Endodermal cell (in vitro differentiated cells): ENCODE results near the gene INSIG1. TPM values are rescaled to one million over a fixed set of nuclear protein-coding genes. Genes with fewer than 3 reads are reported as not detected.

Experiments
- DNase-seq: peaks from one replicate; pipeline ENCODE4 v3.0.0-alpha.2; 2017
- H3K27ac ChIP-seq: 2 replicates; pipeline ENCODE4 v1.5.1; 2013; ENCODE audit warnings: mild to moderate bottlenecking, low read depth, low read length, moderate library complexity
- H3K27me3 ChIP-seq: 2 replicates; pipeline ENCODE4 v1.6.1; 2013; ENCODE audit warnings: mild to moderate bottlenecking, low read length, moderate library complexity; ENCODE audit not compliant: insufficient read depth, control insufficient read depth, poor library complexity, severe bottlenecking
- H3K36me3 ChIP-seq: 2 replicates; pipeline ENCODE4 v1.7.0; 2013; ENCODE audit warnings: mild to moderate bottlenecking, low read length, moderate library complexity; ENCODE audit not compliant: control insufficient read depth, insufficient read depth
- H3K4me1 ChIP-seq: one replicate; pipeline ENCODE4 v1.7.0; 2013; ENCODE audit warnings: low read length; ENCODE audit not compliant: control insufficient read depth, insufficient read depth
- H3K4me3 ChIP-seq: 2 replicates; pipeline ENCODE4 v1.5.1; 2013; ENCODE audit warnings: mild to moderate bottlenecking, low read length, moderate library complexity
- H3K9ac ChIP-seq: 2 replicates; pipeline ENCODE4 v1.6.1; 2013; ENCODE audit warnings: mild to moderate bottlenecking, low read length, moderate library complexity; ENCODE audit not compliant: poor library complexity, severe bottlenecking; ENCODE audit errors: extremely low read depth
- H3K9me3 ChIP-seq: 2 replicates; pipeline ENCODE4 v1.6.1; 2013; ENCODE audit warnings: mild to moderate bottlenecking, low read length, moderate library complexity; ENCODE audit not compliant: control insufficient read depth
- H3K27ac Mint-ChIP-seq: 2 replicates; pipeline ENCODE4 v1.8.0; 2020; ENCODE audit warnings: mixed read lengths
- H3K27me3 Mint-ChIP-seq: 2 replicates; pipeline ENCODE4 v1.8.0; 2021; ENCODE audit warnings: mild to moderate bottlenecking, mixed read lengths; ENCODE audit not compliant: insufficient read depth
- H3K36me3 Mint-ChIP-seq: 2 replicates; pipeline ENCODE4 v1.8.0; 2020; ENCODE audit warnings: low read depth, mixed read lengths
- H3K4me1 Mint-ChIP-seq: 2 replicates; pipeline ENCODE4 v1.8.0; 2020; ENCODE audit warnings: mixed read lengths
- H3K4me3 Mint-ChIP-seq: 2 replicates; pipeline ENCODE4 v1.8.0; 2020; ENCODE audit warnings: mild to moderate bottlenecking, moderate library complexity, mixed read lengths
- H3K9me3 Mint-ChIP-seq: 2 replicates; pipeline ENCODE4 v1.8.0; 2020; ENCODE audit warnings: mild to moderate bottlenecking, mixed read lengths
- CTCF ChIP-seq: fragments of 200-600 bp; sonication (generic); conservative IDR thresholded peaks from 2 replicates; pipeline ENCODE4 v1.5.0; 2021; ENCODE audit warnings: antibody characterized with exemption, mild to moderate bottlenecking
- WGBS, 2 experiments: methylation state at CpG; one replicate each; pipeline versions ENCODE4 v1.1.5 to v1.1.7; 2013; ENCODE audit warnings: missing lambda C conversion rate in 2 of 2, mixed read lengths in 1 of 2; ENCODE audit not compliant: insufficient coverage in 1 of 2, insufficient read length in 1 of 2; 5-methylcytosine and 5-hydroxymethylcytosine counted together
- total RNA-seq, 2 donors: library from RNA; stranded (reverse); fragmentation: NEBNext Ultra II Directional in 1 of 2; extraction: Animal tissue kit (Norgen Biotek cat#: 25700) in 1 of 2; gene quantifications; 2 replicates in 1 of 2; 3 replicates in 1 of 2; pipeline ENCODE4 v1.2.1, GENCODE V29; 2021

Gene INSIG1
- total RNA-seq, 2 donors from 2014 or later, result 27.2 to 36.9 TPM

GRCh38 chr7:155268921-155269650, 28.6 kb upstream of the INSIG1 start:
- H3K27ac ChIP-seq, result no peak overlapping the region
- no peak overlapping the region for H3K9ac ChIP-seq
- H3K27me3 ChIP-seq, result no peaks in the 10 kb centered on the region
- Mint-ChIP-seq H3K4me1 (peaks cover 2% of the 10 kb centered on the region), H3K27me3 (no peaks in the 10 kb centered on the region), H3K4me3 (no peak overlapping the region), H3K9me3 (no peaks in the 10 kb centered on the region), H3K36me3 (no peaks in the 10 kb centered on the region), H3K27ac (no peak overlapping the region)
- DNase-seq, result no peak
- H3K4me1 ChIP-seq, result no peaks in the 10 kb centered on the region
- no peak for TF ChIP-seq CTCF
- H3K4me3 ChIP-seq, result no peak overlapping the region
- H3K36me3 ChIP-seq, result no peaks in the 10 kb centered on the region
- 91 to 97% methylated on average over 3 to 6 of the region's 6 CpGs for WGBS, 2 experiments
- no peaks in the 10 kb centered on the region for H3K9me3 ChIP-seq

DNA sequence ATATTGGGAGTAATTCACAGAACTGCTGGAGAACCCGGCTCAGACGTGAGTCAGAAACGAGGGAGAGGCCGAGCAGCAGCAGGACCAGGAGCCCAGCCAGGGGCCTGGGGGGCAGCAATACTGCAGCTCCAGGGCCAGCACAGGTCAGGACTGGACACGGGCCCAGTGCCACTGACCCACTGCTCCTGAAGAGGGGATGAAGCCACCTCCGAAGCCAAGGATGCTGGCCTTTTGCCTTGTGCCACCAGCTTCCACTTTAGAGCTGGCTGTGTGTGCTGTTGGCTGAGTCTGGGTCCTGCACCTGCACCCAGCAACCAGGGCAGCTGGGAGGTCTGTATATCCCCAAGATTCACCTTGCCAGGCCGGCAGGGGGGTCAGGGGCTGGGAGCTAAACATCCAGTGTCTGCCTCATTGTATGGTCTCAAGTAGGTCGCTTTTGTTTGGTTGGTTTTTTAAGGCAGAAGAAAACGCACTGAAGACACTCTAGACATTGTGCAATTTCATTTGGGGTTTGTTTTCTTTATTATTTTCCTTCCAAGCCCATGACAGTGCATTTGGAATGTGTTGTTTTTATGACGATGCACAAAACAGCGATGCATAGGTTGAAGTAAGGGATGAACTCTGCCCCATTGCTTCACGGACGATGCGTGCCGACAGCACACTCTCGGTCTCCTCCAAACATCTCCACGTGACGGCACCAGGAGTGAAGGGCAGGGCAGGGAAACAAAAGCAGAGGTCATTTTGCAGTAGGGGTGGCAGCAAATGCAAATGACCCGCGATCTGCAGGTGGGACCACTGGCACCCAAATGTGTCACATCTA, 27.7 kb upstream of the INSIG1 start:
- Mint-ChIP-seq H3K4me3 (no peak overlapping the region), H3K27me3 (no peaks in the 10 kb centered on the region), H3K27ac (no peak overlapping the region), H3K4me1 (peaks cover 2% of the 10 kb centered on the region), H3K36me3 (no peaks in the 10 kb centered on the region), H3K9me3 (no peaks in the 10 kb centered on the region)
- no peak for DNase-seq
- Histone ChIP-seq H3K27ac (no peak overlapping the region), H3K4me1 (no peaks in the 10 kb centered on the region), H3K36me3 (no peaks in the 10 kb centered on the region), H3K9ac (no peak overlapping the region), H3K4me3 (no peak overlapping the region), H3K9me3 (no peaks in the 10 kb centered on the region), H3K27me3 (no peaks in the 10 kb centered on the region)
- 89 to 96% methylated on average over 9 to 20 of the region's 20 CpGs for WGBS, 2 experiments
- TF ChIP-seq CTCF, result no peak

DNA sequence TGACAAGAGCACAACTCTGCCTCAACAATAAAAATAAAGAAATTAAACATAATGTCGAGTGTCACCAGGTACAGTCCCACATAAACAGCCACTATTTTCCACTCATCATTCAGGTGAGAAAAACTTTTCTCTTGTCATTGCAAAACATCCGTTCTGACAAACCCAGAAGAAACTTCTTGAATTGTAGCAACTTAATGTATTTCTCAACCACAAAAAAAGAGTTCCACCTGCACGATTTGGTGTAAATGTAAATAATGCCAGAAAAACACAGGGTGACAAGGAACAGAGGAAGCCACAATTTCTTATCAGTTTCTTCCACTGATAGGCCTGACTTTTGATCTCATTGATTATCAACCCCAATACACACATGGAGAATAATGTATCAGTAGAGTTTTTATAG, 26.8 kb upstream of the INSIG1 start:
- no peaks in the 10 kb centered on the region for H3K9me3 ChIP-seq
- no peak for TF ChIP-seq CTCF
- H3K36me3 Mint-ChIP-seq, result no peaks in the 10 kb centered on the region
- 92 to 100% methylated on average over 2 to 3 of the region's 3 CpGs for WGBS, 2 experiments
- H3K27me3 ChIP-seq, result no peaks in the 10 kb centered on the region
- no peaks in the 10 kb centered on the region for H3K9me3 Mint-ChIP-seq
- peaks cover 2% of the 10 kb centered on the region for H3K4me1 Mint-ChIP-seq
- DNase-seq, result no peak
- H3K27me3 Mint-ChIP-seq, result no peaks in the 10 kb centered on the region
- H3K4me1 ChIP-seq, result no peaks in the 10 kb centered on the region
- H3K4me3 Mint-ChIP-seq, result no peak overlapping the region
- no peak overlapping the region for H3K9ac ChIP-seq
- H3K36me3 ChIP-seq, result no peaks in the 10 kb centered on the region
- H3K4me3 ChIP-seq, result no peak overlapping the region
- H3K27ac Mint-ChIP-seq, result no peak overlapping the region
- H3K27ac ChIP-seq, result no peak overlapping the region
